Measurements from ENCODE around the gene AQP5.
"Not testable (repeated sequence)": the region's sequence is repeated elsewhere in the genome, so short reads cannot be mapped to it uniquely, and the experiment has no call there.

Gene AQP5

GRCh38 chr12:49980501-49981349 lies 19.1 kb downstream of the AQP5 start:
- DNase-seq (ENCODE audit: low read depth): no peak

- no peak for DNase-seq (ENCODE audit: low read depth)
Observed at GRCh38 chr12:49982246-49983087, 20.8 kb downstream of the AQP5 start.

- DNase-seq (ENCODE audit: low read depth): no peak
Observed at GRCh38 chr12:49983892-49984291, 22.2 kb downstream of the AQP5 start.

GRCh38 chr12:49984476-49985359 lies 23.0 kb downstream of the AQP5 start:
- DNase-seq (ENCODE audit: low read depth): no peak

GRCh38 chr12:49985981-49986380 lies 24.3 kb downstream of the AQP5 start:
- DNase-seq (ENCODE audit: low read depth): no peak

GRCh38 chr12:49986476-49986875 lies 24.8 kb downstream of the AQP5 start:
- DNase-seq (ENCODE audit: low read depth): not testable (repeated sequence)

GRCh38 chr12:49987625-49988303 lies 26.1 kb downstream of the AQP5 start:
- DNase-seq (ENCODE audit: low read depth): no peak

GRCh38 chr12:49989400-49989799 lies 27.7 kb downstream of the AQP5 start:
- DNase-seq (ENCODE audit: low read depth): not testable (repeated sequence)

- DNase-seq (ENCODE audit: low read depth): no peak
Observed at GRCh38 chr12:49990273-49990672, 28.6 kb downstream of the AQP5 start.

GRCh38 chr12:49998453-49998852 lies 36.8 kb downstream of the AQP5 start:
- DNase-seq (ENCODE audit: low read depth): no peak

- DNase-seq (ENCODE audit: low read depth): no peak
Observed at GRCh38 chr12:50003595-50003994, 41.9 kb downstream of the AQP5 start.

GRCh38 chr12:50004696-50005095 lies 43.0 kb downstream of the AQP5 start:
- no peak for DNase-seq (ENCODE audit: low read depth)

GRCh38 chr12:50005175-50005574 lies 43.5 kb downstream of the AQP5 start:
- DNase-seq (ENCODE audit: low read depth): no peak

- no peak for DNase-seq (ENCODE audit: low read depth)
Observed at GRCh38 chr12:50006280-50006679, 44.6 kb downstream of the AQP5 start.

- no peak for DNase-seq (ENCODE audit: low read depth)
Observed at GRCh38 chr12:50006754-50007442, 45.2 kb downstream of the AQP5 start.

GRCh38 chr12:50013361-50014147 lies 51.9 kb downstream of the AQP5 start:
- no peak for DNase-seq (ENCODE audit: low read depth)

GRCh38 chr12:50014342-50014741 lies 52.7 kb downstream of the AQP5 start:
- no peak for DNase-seq (ENCODE audit: low read depth)

All from HS-27A (cell line).